ENCODE results near the gene APOE. TPM values are rescaled to one million over a fixed set of nuclear protein-coding genes. Genes with fewer than 3 reads are reported as not detected.

The APOE gene
- total and polyA plus RNA-seq, 2 of the 8 experiments (the other 6 are each of a cell fraction or from before 2014, with no cell fraction given) = 629 to 1,258 TPM

GRCh38 chr19:44948237-44948636 is 42.6 kb downstream of the APOE start:
- Histone ChIP-seq H3K4ac (replicated peaks; ENCODE audit: insufficient read length, low read depth, low read length) (no peak overlapping the region), H3K56ac (replicated peaks; ENCODE audit: insufficient read length, low read depth, low read length) (no peak overlapping the region), H3K23ac (ENCODE audit: insufficient read length) (no peak overlapping the region), H3K79me2 (ENCODE audit: control insufficient read depth in 1 of 2, insufficient read depth in 2 of 2, low read length in 2 of 2) (no peaks in the 10 kb centered on the region), H3K18ac (ENCODE audit: extremely low read depth, low read length) (no peak overlapping the region), H3K36me3 (ENCODE audit: control insufficient read depth in 2 of 4, insufficient read depth in 4 of 4, low read length in 3 of 4) (no peaks in the 10 kb centered on the region), H3K9ac (replicated peaks in 1 of 4; ENCODE audit: extremely low read depth in 1 of 4, low read depth in 3 of 4, low read length in 3 of 4) (no peak overlapping the region), H2BK20ac (ENCODE audit: low read length) (no peak overlapping the region), H2BK5ac (ENCODE audit: low read depth, low read length) (no peak overlapping the region), H2BK120ac (replicated peaks; ENCODE audit: low read depth, low read length) (no peak overlapping the region), H4K5ac (ENCODE audit: insufficient read length, low read depth, low read length) (no peak overlapping the region), H4K20me1 (replicated peaks in 1 of 2; ENCODE audit: control insufficient read depth in 1 of 2, insufficient read depth in 2 of 2, low read length in 2 of 2) (no peaks in the 10 kb centered on the region), H3K4me1 (replicated peaks in 1 of 4; ENCODE audit: control insufficient read depth in 3 of 4, insufficient read depth in 4 of 4, low read length in 3 of 4) (no peaks in the 10 kb centered on the region; a peak in 1 of 7 replicates), H3K27me3 (replicated peaks in 1 of 4; ENCODE audit: control insufficient read depth in 3 of 4, extremely low read depth in 1 of 4, insufficient read depth in 3 of 4, low read length in 3 of 4) (no peaks in the 10 kb centered on the region), H3K79me1 (ENCODE audit: low read depth, low read length) (no peaks in the 10 kb centered on the region), H3K23me2 (ENCODE audit: low read depth, low read length) (no peaks in the 10 kb centered on the region), H4K8ac (ENCODE audit: extremely low read depth, insufficient read depth, low read length) (no peak overlapping the region), H2BK15ac (ENCODE audit: low read length) (no peak overlapping the region), H2AK5ac (ENCODE audit: low read depth, low read length) (no peak overlapping the region), H3K4me3 (ENCODE audit: extremely low read depth in 1 of 4, insufficient read depth in 2 of 4, low read depth in 3 of 4, low read length in 4 of 4) (no peak overlapping the region), H3K14ac (ENCODE audit: insufficient read length) (no peak overlapping the region), H3K27ac (ENCODE audit: low read depth, low read length) (no peak overlapping the region), H4K91ac (replicated peaks; ENCODE audit: insufficient read length, low read length) (no peak overlapping the region), H2BK12ac (ENCODE audit: low read depth, low read length) (no peak overlapping the region), H2AFZ (ENCODE audit: low read length) (no peak overlapping the region), H3K4me2 (ENCODE audit: insufficient read depth in 1 of 2, low read depth in 2 of 2, low read length in 2 of 2) (no peak overlapping the region), H3K9me3 (ENCODE audit: insufficient read depth in 2 of 2, low read depth in 1 of 2, low read length in 1 of 2) (no peaks in the 10 kb centered on the region)
- CTCF ChIA-PET (ENCODE audit: partially characterized antibody) = interaction anchor here (0.8 to 8.3 kb wide), 3 partner anchors 10 to 99 kb away, joined by 3 to 201 read pairs (median 3); partner anchors contain the start of gene APOE
- POLR2A ChIA-PET (ENCODE audit: partially characterized antibody) = interaction anchor here (0.8 to 11.6 kb wide), 4 partner anchors 11 to 44 kb away, joined by 3 to 121 read pairs (median 4); partner anchors contain the start of gene APOE
- FAIRE-seq = no peak
- no peak for DNase-seq (ENCODE audit: low read depth in 1 of 2, low spot score in 2 of 2)
- WGBS, 2 experiments (ENCODE audit: extremely low coverage in 1 of 2, insufficient coverage in 1 of 2, insufficient read length in 1 of 2, insufficient replicate concordance in 2 of 2, low coverage in 1 of 2, low lambda C conversion rate in 2 of 2, missing lambda C conversion rate in 1 of 2) = 89% methylated on average over 5 of the region's 5 CpGs; no CpG with 5 or more reads in 1 of the 2 experiments
- TF ChIP-seq RFX5 (IDR thresholded peaks at IDR 0.05; ENCODE audit: borderline replicate concordance, low read depth, low read length) = no peak
- no peak for TF ChIP-seq KDM5A (IDR thresholded peaks at IDR 0.05; ENCODE audit: low read length)
- TF ChIP-seq ATF3 (IDR thresholded peaks at IDR 0.05; ENCODE audit: insufficient read depth, low read depth, low read length) = no peak
- TF ChIP-seq TAF7 (optimal IDR thresholded peaks at IDR 0.05; ENCODE audit: borderline replicate concordance, low read depth, low read length) = no peak
- no peak for TF ChIP-seq EZH2 (IDR thresholded peaks at IDR 0.05; ENCODE audit: low read depth, low read length, severe bottlenecking)
- no peak for TF ChIP-seq SIRT6 (IDR thresholded peaks at IDR 0.05; ENCODE audit: low read length)
- TF ChIP-seq HDAC6 (IDR thresholded peaks at IDR 0.05; ENCODE audit: low read depth, low read length) = no peak
- TF ChIP-seq TAF1 (IDR thresholded peaks at IDR 0.05; ENCODE audit: low read depth, low read length) = no peak
- no peak for TF ChIP-seq CTBP2 (IDR thresholded peaks at IDR 0.05; ENCODE audit: borderline replicate concordance, insufficient read depth, insufficient read length, low read length)
- no peak for TF ChIP-seq KDM4A (IDR thresholded peaks at IDR 0.05; ENCODE audit: low read depth, low read length, severe bottlenecking)
- TF ChIP-seq CREB1 (IDR thresholded peaks at IDR 0.05) = no peak
- no peak for TF ChIP-seq NANOG (IDR thresholded peaks at IDR 0.05; ENCODE audit: insufficient read depth, low read depth, low read length, poor library complexity, severe bottlenecking)
- TF ChIP-seq SAP30 (IDR thresholded peaks at IDR 0.05; ENCODE audit: insufficient read depth, insufficient replicate concordance, low read length) = no peak
- no peak for TF ChIP-seq CBX8 (IDR thresholded peaks at IDR 0.05; ENCODE audit: borderline replicate concordance, low read depth, low read length)

All from H1 (cell line).